Activated effector memory CD4-positive, alpha-beta T cell treated with Interleukin-2 at 50 U/mL for 16 hours (primary cell): ENCODE data around the gene PRAMEF5.
"Not testable (repeated sequence)": the region's sequence is repeated elsewhere in the genome, so short reads cannot be mapped to it uniquely, and the experiment has no call there.

ENCODE experiments used
- DNase-seq: peaks from one replicate; pipeline ENCODE4 v3.0.0-alpha.2; 2020

Gene PRAMEF5

GRCh38 chr1:13279617-13280016 lies 25.6 kb downstream of the PRAMEF5 start:
- DNase-seq: not testable (repeated sequence)

GRCh38 chr1:13285037-13285436 lies 31.0 kb downstream of the PRAMEF5 start, which contains the start of gene PRAMEF8:
TSS of gene PRAMEF8 (minus strand) at chr1:13285137. CDS start at chr1:13284091, 1,046 bp downstream.
- DNase-seq: not testable (repeated sequence)

- not testable (repeated sequence) for DNase-seq
Measured at GRCh38 chr1:13289030-13289429, 35.0 kb downstream of the PRAMEF5 start.

GRCh38 chr1:13297216-13297931 lies 43.4 kb downstream of the PRAMEF5 start:
- DNase-seq: not testable (repeated sequence)

- DNase-seq: not testable (repeated sequence)
Measured at GRCh38 chr1:13298699-13299098, 44.7 kb downstream of the PRAMEF5 start.

GRCh38 chr1:13302197-13302596 lies 48.2 kb downstream of the PRAMEF5 start:
- DNase-seq: not testable (repeated sequence)

GRCh38 chr1:13303239-13303638 lies 49.2 kb downstream of the PRAMEF5 start, which contains the start of gene PRAMEF33:
TSS of gene PRAMEF33 (plus strand) at chr1:13303539. CDS start at chr1:13305955, 2,416 bp downstream.
- DNase-seq: not testable (repeated sequence)
